HG02571 (cell line): Measurements from ENCODE around the gene NRCAM.
"Not testable (repeated sequence)": the region's sequence is repeated elsewhere in the genome, so short reads cannot be mapped to it uniquely, and the experiment has no call there.

Source experiments
- ATAC-seq: cut with Tn5 transposase; IDR thresholded peaks from one replicate; pipeline ENCODE4 v1.9.1; 2021; ENCODE audit warnings: mild to moderate bottlenecking, moderate library complexity; ENCODE audit not compliant: unreplicated experiment

NRCAM gene

DNA sequence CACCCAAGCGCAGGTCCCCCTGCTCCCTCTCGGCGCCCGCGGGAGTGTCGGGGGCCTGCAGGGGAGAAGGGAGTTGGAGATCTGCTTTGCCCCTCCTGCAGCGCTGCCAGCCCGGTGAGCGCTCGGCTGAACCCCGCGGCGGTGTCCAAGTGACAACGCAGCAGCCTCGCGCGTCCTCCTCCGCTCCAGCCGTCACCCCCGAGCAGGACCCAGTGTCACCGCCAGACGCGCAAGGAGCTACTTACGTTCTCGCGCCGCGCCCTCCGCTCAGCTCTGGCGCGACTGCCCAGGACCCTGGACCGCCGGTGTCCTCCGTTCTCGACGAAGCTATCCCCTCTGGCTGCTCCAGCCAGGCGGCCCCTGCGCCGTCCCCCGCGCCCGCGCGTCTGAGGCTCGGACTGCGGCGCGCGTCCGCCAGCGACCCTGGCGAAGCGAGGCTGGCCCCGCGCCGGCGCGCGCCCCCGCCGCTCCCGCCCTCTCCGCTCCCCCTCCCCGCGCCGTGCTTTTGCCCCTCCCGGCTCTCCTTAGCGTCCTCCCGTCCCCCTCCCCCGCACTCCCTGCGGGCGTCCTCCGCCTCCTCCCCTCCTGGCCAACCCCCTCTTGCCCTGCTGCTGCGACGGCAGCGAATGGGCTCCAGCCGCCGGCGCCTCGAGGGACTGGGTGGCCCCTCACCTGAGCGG lies at the start of gene NRCAM:
NRCAM (minus strand) TSS at position 439 of the 680 bp plus-strand sequence. CDS start 216,372 bp downstream, outside the sequence.
- peak; percentile 42 for ATAC-seq

DNA sequence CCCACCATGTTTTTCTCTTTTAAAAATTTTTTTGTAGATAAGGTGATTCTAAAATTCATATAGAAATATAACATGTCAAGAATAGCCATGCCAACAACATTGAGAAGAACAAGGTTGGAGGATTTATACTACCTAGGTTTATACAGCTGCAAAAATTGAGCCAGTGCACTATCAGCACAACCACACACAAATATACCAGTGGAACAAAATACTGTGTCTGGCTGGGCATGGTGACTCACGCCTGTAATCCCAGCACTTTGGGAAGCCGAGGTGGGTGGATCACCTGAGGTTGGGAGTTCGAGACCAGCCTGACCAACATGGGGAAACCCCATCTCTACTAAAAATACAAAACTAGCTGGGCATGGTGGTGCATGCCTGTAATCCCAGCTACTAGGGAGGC lies 48.3 kb upstream of the NRCAM start:
- ATAC-seq: not testable (repeated sequence)

DNA sequence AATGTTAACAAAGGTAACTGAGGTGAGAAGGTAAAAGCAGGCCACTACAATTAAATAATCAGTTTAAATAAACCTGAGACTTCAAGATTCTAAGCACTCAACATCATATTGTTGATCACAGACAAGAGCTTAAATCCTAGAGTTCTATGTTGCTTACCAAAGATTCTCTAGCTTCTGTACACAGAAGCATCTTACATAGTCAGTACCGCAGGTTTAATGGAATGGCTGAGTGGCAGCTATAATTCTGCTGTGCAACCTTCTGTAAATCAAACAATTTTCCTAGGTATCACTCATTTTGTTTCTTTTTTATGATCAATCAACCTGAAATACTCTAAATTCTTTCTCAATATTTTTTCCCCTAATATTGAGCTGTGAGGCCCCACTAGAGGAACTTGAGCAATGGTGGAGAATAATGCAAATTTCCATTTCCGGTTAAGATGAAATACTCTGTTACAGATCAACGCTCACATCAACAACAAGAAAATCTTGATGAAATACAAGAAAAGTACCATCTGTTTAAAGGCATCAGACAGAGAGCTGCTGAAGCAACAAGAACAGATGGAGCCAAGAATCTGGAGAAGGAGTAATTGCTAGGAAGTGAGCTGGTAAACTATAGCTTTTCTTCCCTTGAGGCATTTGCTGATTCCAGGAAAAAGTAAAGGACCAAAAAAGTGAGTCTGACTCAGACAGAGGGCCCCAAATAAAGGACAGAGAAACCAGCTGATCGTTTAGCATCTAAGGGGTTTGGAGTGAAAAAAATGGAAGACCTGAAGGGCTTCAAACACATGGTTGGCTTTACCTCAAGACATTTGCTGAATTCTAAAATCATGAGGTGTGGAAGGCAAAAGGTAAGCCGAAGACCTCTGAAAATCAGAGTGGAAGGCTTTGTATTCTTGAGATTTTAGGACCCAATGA lies 47.1 kb upstream of the NRCAM start:
- ATAC-seq: peak; percentile 87

DNA sequence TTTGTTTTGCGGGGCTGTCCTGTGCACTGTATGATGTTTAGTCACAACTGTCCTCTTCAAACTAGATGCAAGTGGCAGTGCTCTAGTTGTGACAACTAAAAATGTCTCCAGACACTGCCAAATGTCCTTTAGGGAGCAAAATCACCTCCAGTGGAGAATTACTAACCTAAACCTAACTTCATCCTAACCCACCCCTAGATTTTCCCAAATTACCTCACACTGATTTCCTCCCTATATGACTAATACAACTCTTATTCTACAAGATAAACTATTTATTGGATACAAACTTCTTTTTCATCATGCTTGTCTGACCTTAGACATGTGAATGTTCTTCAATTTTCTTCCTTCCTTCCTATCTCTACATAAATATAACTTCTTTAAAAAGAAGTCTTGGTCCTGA lies 43.3 kb upstream of the NRCAM start:
- no peak for ATAC-seq

DNA sequence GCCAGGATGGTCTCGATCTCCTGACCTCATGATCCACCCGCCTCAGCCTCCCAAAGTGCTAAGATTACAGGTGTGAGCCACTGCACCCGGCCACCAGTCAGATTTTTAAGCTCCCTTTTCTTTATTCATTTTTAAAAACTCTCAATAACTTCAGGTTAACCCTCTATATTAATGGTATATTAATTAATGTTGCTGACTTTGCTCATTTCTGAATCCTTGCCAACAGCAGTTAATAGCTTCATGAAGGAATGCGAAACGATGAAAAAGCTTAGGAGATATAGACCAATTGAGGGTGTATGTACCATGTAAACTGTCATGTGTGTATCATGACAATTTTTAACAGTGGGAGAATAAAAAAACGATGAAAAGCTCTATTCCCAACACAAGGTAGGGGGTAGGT lies 42.2 kb upstream of the NRCAM start:
- ATAC-seq: no peak

DNA sequence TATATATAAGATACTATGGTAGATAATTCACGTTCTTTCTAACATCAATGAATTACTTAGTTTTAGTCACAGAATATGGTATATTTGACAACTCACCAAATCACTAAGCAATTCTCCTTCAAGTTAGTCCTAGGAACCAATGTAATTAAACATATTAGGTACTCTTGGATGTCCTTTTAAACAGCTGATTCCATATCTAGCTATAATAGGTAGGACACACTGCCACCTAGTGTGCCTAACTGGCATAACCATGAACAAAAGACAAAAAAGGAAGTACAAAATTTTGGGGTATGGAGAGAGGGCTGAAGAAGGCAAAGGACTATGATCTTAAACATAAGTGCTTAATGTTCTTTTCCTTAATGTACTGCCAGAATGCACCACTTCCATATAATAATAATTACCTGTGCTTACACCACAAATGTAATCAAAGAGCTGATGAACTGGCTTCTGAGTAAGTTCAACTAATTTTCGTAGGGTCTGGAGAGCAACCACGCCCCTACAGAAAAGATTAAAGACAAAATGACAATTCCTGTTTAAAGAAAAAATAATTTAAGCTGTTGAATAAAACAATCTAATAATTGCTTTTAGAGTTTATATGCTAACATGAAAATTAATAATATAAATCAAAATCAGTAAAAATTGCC lies 41.0 kb upstream of the NRCAM start:
- no peak for ATAC-seq

DNA sequence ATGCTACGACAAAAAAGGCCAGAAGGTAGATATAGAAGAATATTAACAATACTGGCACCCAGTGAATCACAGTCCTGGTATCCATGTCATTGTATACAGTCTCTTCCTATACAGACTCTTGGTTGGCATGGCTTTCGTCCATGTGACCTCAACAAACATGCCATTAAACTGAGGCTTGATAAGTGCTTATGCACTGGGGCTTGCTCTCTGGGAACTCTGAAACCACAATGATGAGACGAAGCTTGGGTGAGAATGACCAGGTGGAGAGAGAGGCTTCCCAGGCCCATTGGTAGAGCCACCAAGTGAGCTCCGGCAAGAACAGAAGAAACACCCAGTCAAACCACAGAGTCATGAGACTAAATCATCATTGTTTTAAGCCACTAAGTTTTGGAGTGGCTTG lies 36.5 kb upstream of the NRCAM start:
- ATAC-seq: no peak

DNA sequence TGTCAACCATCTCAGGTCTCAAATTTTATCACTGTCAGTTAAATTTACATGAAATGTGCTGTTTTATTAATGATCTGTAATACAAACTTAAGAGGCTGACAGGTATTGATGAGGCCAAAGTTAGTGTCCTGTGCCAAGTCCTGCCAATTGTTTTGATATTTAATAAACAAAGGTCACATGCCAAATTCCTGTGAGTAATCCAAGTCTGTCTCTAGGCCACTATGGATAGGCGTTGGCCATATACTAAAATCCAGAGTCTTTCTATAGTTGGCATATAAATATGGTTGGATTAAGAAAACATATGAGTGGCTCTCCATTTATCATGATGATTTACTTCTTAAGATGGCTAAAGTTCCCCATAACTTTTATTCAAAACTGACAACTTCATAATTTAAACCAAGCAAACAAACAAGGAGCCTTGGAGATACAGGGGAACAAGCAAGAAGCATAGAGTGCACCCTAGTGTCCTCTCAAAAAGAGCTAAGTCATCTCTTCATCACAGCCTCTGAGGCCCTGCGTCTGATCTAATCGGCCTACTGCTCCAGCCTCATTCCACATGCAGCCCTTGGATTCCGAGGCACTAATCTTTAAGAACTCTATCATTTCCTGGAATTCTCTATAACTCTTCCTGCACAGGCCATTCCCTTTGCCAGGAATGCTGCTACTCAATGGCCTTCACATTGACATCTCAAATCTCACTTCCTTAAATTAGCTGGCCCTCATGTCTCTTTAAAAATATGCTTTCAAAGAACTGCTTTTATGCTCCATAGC lies 32.7 kb upstream of the NRCAM start:
- no peak for ATAC-seq

DNA sequence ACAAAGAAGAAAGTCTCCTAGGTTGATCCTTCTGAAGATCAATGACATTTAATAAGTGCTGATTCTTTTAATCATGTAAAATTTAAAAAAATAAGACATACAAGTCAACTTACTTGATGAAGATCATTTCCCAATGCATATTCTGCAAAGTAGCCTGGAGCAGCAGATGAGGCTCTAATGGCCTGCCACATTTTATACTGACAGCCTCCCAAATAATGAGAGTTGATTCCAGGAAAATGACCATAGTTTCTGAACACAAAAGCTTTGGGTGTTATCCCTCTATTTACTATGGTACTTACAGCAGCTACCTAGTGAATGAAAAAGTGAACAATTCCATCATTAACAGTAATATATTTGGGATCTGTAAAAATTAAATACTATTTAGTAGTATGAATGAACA lies 31.4 kb upstream of the NRCAM start:
- ATAC-seq: no peak

DNA sequence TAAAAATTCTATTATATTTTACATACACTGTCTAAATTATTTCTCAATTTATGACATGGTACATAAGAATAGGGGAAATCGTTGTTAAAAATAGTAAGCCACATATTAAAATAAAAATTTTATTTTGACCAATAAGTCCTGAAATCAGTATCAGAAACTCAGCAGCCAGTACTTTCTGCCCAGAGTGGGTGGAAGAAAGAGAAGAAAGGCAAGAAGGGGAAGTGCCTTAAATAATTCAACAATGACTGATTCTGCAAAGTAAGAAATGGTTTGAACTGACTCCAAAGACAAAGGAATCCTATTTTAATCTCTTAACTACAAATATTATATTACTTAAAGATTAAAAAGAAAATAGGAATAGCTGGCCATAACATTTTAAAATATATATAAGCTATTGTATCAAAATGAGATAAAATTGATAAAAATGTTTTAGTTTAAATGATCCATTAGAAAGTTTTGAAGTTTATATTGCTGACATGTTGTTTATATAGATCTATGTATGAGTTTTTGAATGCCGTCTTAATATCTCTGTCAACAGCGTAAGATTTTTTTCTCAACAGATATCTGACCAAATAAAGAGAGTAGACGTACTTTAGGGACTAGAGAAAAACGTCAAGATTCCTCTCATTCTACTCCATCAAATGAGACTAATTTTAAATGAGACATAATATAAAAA lies 30.2 kb upstream of the NRCAM start:
- no peak for ATAC-seq

DNA sequence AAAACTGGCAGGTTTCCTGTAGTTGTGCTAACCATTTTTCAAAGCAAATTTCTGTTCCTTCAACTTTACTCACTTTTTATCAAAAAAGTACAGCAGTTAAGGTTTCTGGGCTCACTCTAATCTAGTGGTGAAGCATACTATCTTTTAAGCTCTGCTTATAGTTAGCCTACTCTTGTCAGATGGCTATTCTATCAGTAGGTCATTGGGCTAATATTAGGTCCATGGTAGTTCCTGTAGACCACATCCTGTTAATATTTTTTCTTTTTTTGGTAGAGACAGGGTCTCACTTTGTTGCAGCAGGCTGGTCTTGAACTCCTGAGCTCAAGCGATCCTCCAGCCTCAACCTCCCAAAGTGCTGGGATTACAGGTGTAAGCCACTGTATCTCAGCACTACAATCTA lies 27.9 kb upstream of the NRCAM start:
- no peak for ATAC-seq

DNA sequence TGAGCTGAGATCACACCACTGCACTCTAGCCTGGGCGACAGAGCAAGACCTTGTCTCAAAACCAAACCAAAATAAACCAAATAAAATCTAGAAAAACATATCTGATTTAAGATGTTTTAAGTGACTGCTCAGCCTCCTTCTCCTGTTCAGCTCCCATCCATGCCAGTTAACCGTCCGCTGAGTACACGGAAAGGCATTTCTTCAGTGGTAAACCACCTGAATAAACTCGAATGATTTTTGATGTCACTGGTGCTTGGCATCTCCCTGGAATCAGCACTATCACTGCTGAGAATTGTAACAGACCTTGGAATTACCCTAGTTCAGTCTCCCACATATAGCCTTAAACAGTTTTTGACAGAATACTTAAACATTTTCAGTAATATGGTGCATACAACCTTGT lies 24.1 kb upstream of the NRCAM start:
- no peak for ATAC-seq

DNA sequence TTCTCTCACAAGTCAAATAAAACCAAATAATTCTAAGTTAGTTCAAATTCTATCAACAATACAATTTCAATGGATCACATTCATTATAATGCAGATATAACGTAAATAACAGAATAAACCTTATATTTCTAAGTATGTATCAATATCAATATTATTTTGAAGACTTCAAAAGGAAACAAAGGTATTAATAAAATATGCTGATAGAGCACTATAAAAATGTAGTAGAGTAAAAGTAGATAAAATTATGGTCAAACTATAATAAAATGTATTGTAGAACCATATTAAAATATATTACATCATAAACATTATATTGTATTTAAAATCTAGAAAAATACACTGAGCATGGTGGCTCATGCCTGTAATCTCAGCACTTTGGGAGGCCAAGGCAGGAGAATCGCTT lies 23.5 kb upstream of the NRCAM start:
- ATAC-seq: no peak

DNA sequence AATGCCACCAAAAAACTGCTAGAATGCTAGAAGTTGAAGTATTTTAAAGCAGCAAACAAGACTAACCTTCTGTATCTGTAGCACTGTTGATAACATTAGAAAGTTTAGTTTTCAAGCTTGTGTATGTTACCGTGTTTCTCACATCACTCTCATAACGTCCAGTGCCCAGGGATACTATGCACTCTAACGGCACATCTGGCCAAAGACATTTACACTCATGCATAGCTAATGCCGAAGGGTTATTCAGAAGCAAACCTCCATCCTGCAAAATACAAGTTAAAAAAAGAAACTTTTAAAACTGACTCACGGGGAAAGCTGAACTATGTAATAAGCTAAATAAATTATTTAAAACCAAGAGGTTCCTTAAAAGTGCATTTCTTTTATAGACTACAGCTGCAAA lies 22.9 kb upstream of the NRCAM start:
- ATAC-seq: no peak

DNA sequence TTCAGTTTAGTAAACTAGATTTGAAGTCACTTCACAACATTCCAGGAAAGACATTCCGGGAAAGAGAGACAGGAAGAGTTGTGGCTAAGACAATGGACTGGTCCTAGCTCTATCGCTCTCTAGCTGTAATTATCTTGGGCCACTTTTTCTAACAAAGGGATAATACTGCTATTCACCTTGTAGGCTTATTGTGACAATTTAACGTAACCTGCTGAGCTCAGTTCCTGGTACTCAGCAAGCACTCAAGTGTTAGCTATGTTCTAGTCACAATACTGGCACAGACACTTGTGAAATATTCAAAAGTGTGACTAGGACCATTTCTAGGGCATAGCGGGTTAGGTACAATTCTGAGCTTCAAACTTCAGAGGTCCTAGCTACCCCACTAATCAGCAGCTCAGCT lies 12.0 kb upstream of the NRCAM start:
- ATAC-seq: no peak

DNA sequence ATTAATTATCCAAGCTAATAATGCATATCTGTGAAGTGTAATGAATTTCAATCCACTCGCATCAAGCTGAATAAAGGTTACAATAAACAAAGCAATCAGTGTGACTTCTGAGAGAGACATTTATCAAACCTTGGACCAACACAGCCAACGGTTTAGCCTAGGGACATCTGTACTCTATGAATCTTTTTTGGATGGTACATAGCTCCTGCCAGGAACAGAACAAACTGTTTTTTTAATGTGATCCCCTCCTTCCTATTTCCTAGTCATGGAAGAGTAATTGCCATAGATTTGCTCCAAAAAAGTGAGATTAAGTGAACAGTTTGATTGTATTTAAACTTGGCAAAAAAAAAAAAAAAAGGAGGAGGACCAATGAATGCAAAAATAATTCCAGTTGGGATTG lies 11.2 kb upstream of the NRCAM start:
- ATAC-seq: no peak

DNA sequence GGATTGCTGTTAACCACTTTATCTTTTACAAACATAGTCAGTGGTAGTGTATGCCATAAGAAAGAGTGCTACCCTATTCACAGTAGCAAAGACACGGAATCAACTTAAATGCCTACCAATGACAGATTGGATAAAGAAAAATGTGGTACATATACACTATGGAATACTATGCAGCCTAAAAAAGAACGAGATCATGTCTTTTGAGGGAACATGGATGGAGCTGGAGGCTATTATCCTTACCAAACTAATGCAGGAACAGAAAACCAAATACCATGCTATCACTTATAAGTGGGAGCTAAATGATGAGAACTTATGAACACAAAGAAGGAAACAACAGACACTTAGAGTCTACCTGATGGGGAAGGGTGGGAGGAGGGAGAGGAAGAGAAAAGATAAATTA lies 10.1 kb upstream of the NRCAM start:
- ATAC-seq: not testable (repeated sequence)

DNA sequence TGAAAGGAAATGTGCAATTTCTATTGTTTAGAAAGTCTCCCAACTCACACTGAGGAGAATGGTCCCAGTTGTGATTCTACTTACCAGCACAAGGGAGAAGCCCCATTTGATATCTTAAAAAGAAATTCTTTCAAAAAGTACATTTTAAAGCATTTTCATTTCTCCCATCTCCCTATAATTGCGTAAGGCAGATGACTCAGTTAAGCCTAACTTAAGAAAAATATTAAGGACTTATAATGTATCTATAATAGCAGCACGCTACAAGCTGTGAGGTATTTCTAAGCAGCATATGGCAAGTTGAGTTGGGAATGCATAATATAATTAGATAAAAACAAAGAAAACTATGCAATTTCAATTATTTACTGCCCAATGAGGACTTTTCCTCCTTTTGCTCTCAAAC lies 8.5 kb upstream of the NRCAM start:
- no peak for ATAC-seq

DNA sequence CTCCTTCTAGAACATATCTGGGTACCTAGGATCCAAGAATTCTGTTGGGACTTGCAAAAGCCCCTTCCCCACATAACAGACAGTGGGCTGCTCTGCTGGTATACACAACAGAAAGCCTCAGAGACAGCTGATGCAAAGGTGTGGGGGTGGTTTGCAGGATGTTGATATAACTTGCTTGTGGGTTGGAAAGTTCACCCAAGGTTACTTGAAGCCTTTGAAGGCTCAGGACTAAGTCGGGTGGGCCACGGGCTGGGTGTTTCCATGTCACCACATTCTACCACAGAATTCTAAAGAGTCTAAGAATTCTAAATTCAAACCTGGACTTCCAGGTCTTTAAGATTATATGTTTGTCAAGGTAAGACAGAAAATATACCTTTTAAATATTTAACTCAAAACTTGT lies 7.4 kb upstream of the NRCAM start:
- ATAC-seq: no peak

DNA sequence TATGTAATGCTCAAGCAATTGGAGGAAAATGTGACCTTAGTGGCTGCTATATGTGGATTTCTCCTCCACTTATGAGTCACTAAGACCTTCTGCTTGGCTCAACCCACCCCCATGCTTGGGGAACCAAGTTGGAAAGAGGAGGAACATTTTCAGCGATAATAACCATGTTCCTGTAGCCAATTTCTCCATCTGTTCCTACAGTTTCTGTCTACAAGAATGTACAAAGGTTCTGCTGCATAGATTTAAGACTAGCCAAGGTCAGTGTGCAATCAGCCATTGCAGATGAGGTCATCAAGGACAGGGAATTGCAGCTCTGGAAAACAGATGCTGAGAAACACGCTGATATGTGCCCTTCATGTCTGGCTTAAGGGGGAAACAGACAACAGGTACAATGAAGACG lies 5.6 kb upstream of the NRCAM start:
- no peak for ATAC-seq

DNA sequence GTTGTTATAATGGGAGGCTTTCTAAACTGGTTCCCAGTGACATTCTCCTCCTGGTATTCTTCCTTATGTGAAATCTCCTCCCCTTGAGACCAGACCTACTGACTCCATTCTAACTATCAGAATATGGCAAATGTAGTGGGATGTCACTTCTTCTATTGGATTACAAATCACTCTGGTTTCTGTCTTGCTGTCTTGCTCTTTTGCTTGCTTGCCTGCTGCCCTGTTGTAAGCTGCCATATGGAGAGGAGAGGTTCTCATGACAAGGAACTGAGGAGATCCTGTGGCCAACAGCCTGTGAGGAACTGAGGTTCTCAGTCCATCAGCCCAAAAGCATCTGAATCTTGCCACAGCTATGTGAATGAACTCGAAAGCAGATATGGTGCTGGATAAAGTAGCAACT lies 4.7 kb upstream of the NRCAM start:
- no peak for ATAC-seq
